Activated T-cell treated with anti-CD3 and anti-CD28 coated beads, Interleukin-2, amount 50 U/mL, for 24 hours (primary cell): ENCODE data around the gene ZSWIM6.

Source experiments
- DNase-seq: peaks from one replicate; pipeline ENCODE4 v3.0.0-alpha.2; 2020
- H3K27ac Mint-ChIP-seq: 2 replicates; pipeline ENCODE4 v1.8.0; 2020; ENCODE audit warnings: mild to moderate bottlenecking, mixed read lengths
- H3K27me3 Mint-ChIP-seq: 2 replicates; pipeline ENCODE4 v1.8.0; 2020; ENCODE audit warnings: mixed read lengths
- H3K36me3 Mint-ChIP-seq: 2 replicates; pipeline ENCODE4 v1.8.0; 2020; ENCODE audit warnings: low read depth, mixed read lengths
- H3K4me1 Mint-ChIP-seq: 2 replicates; pipeline ENCODE4 v1.8.0; 2020; ENCODE audit warnings: low read depth, mixed read lengths
- H3K4me3 Mint-ChIP-seq: 2 replicates; pipeline ENCODE4 v1.8.0; 2020; ENCODE audit warnings: mild to moderate bottlenecking, moderate library complexity, mixed read lengths
- H3K9me3 Mint-ChIP-seq: 2 replicates; pipeline ENCODE4 v1.8.0; 2020; ENCODE audit warnings: mixed read lengths

Gene ZSWIM6

DNA sequence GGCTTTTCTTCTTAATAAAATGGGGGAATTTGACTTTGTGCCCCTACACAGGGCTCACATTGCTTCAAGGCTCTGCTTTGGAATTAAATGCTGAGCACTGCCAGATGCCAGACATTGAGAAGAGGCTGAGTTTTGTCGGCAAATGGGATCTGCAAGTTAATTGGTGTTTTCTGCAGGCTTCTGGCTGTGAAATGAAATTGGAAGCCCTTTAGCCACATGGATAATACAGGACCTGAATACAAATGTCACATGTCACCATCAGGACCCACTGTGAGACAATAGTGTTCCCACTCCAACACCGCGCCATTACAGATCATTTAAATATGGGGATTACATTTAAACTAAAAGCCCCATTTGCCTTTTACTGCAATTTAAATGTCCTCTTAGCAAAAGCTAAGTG, 164.4 kb downstream of the ZSWIM6 start:
- peaks cover 56% of the 10 kb centered on the region for H3K36me3 Mint-ChIP-seq
- H3K27ac Mint-ChIP-seq: no peak overlapping the region

DNA sequence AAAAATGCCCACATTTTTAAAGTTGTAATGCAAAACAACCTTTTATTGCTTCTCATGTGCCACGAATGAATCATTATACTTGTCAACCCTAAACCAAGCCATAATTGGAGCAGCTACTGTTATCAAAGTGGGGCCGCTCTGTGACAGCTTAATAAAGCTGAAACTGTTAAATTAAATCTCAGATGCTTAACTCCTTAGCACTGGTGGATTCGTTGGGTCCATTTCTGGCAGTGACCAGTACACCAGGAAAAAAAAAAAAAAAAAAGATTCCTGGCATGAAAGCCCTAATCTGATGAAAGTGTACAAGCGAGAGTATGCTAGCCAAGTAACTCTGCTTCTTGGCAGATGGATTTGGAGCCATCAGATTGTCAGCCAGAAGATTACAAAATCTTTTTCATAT, 164.8 kb downstream of the ZSWIM6 start:
- Mint-ChIP-seq H3K4me3 (no peak overlapping the region), H3K27ac (no peak overlapping the region), H3K36me3 (peaks cover 57% of the 10 kb centered on the region), H3K27me3 (no peaks in the 10 kb centered on the region), H3K4me1 (peaks cover 2% of the 10 kb centered on the region), H3K9me3 (no peaks in the 10 kb centered on the region)
- no peak for DNase-seq

More for the DNA sequence above, 164.4 kb downstream of the ZSWIM6 start:
- no peak overlapping the region for H3K4me3 Mint-ChIP-seq
- DNase-seq: no peak
- peaks cover 2% of the 10 kb centered on the region for H3K4me1 Mint-ChIP-seq
- H3K9me3 Mint-ChIP-seq: no peaks in the 10 kb centered on the region
- H3K27me3 Mint-ChIP-seq: no peaks in the 10 kb centered on the region

- Mint-ChIP-seq H3K9me3 (no peaks in the 10 kb centered on the region), H3K27ac (no peak overlapping the region), H3K27me3 (no peaks in the 10 kb centered on the region), H3K4me3 (no peak overlapping the region), H3K4me1 (peaks cover 2% of the 10 kb centered on the region), H3K36me3 (peaks cover 57% of the 10 kb centered on the region)
- no peak for DNase-seq
Observed at GRCh38 chr5:61498121-61498520, 166.1 kb downstream of the ZSWIM6 start.

GRCh38 chr5:61501971-61502370, 169.9 kb downstream of the ZSWIM6 start:
- Mint-ChIP-seq H3K4me1 (peaks cover 2% of the 10 kb centered on the region), H3K36me3 (peaks cover 26% of the 10 kb centered on the region), H3K27ac (no peak overlapping the region)

DNA sequence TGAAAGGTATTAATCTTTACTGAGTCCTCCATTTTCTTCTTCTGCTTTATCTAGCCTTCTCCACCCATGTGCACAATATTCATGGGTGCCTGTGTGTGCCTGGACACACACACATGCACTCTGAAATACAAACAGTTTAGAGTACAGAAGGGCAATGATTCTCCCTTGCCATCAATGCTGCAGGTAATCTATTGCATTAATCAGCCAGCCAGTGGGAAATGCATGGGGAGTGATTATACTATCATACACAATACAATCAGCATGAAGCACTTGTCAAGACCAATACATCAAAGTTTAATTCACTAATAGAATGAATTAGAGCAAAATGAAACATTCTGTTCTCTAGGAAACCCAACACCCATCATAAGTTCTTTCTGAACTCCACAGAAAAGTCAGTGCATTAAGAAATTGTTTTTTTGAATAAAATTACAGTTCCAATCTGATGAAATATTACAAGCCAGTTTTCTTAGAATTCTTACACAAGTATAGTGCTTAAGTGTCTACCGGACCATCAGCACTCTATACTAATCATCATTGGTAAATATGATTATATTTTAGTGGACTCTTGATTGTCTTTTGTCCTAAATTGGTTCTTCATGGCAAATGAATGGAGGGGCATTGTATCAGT, 172.2 kb downstream of the ZSWIM6 start:
- Mint-ChIP-seq H3K4me1 (no peaks in the 10 kb centered on the region), H3K36me3 (peaks cover 33% of the 10 kb centered on the region), H3K27me3 (no peaks in the 10 kb centered on the region), H3K9me3 (no peaks in the 10 kb centered on the region), H3K27ac (no peak overlapping the region), H3K4me3 (no peak overlapping the region)
- no peak for DNase-seq

More at GRCh38 chr5:61501971-61502370, 169.9 kb downstream of the ZSWIM6 start:
- Mint-ChIP-seq H3K27me3 (no peaks in the 10 kb centered on the region), H3K4me3 (no peak overlapping the region), H3K9me3 (no peaks in the 10 kb centered on the region)
- no peak for DNase-seq

GRCh38 chr5:61505281-61505680, 173.2 kb downstream of the ZSWIM6 start:
- DNase-seq: no peak
- H3K27me3 Mint-ChIP-seq: no peaks in the 10 kb centered on the region
- peaks cover 37% of the 10 kb centered on the region for H3K36me3 Mint-ChIP-seq
- peaks cover 3% of the 10 kb centered on the region for H3K9me3 Mint-ChIP-seq
- no peak overlapping the region for H3K27ac Mint-ChIP-seq
- no peaks in the 10 kb centered on the region for H3K4me1 Mint-ChIP-seq
- H3K4me3 Mint-ChIP-seq: no peak overlapping the region

GRCh38 chr5:61507232-61507631, 175.2 kb downstream of the ZSWIM6 start:
- Mint-ChIP-seq H3K4me3 (no peak overlapping the region), H3K27ac (no peak overlapping the region), H3K36me3 (peaks cover 44% of the 10 kb centered on the region), H3K27me3 (no peaks in the 10 kb centered on the region), H3K4me1 (no peaks in the 10 kb centered on the region), H3K9me3 (peaks cover 12% of the 10 kb centered on the region)
- DNase-seq: no peak

GRCh38 chr5:61516946-61517345, 184.9 kb downstream of the ZSWIM6 start:
- DNase-seq: no peak
- H3K27ac Mint-ChIP-seq: no peak overlapping the region
- H3K4me1 Mint-ChIP-seq: no peaks in the 10 kb centered on the region
- peaks cover 33% of the 10 kb centered on the region for H3K36me3 Mint-ChIP-seq
- no peaks in the 10 kb centered on the region for H3K27me3 Mint-ChIP-seq
- no peak overlapping the region for H3K4me3 Mint-ChIP-seq
- H3K9me3 Mint-ChIP-seq: peaks cover 29% of the 10 kb centered on the region

DNA sequence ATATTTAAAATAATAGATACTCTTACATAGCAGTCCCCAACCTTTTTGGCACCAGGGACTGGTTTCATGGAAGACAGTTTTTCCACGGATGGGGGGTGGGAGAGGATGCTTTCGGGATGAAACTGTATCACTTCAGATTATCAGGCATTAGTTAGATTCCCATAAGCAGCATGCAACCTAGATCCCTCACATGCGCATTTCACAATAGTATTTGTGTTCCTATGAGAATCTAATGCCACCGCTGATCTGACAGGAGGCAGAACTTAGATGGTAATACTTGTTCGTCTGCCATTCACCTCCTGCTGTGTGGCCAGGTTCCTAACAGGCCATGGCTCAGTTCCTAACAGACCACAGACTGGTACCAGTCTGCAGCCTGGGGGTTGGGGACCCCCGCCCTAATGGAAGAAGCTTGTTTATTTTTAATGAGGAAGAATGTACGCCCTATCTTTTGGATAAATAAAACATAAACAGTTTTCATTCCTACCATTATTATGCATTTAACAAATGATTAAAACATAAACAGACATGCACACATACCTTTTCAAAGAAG, 187.7 kb downstream of the ZSWIM6 start:
- Mint-ChIP-seq H3K27me3 (no peaks in the 10 kb centered on the region), H3K27ac (no peak overlapping the region), H3K4me1 (no peaks in the 10 kb centered on the region), H3K4me3 (no peak overlapping the region), H3K9me3 (peaks cover 18% of the 10 kb centered on the region), H3K36me3 (peaks cover 40% of the 10 kb centered on the region)
- no peak for DNase-seq

- Mint-ChIP-seq H3K27me3 (no peaks in the 10 kb centered on the region), H3K4me3 (no peak overlapping the region), H3K9me3 (no peaks in the 10 kb centered on the region), H3K36me3 (peaks cover 48% of the 10 kb centered on the region), H3K4me1 (no peaks in the 10 kb centered on the region), H3K27ac (no peak overlapping the region)
- no peak for DNase-seq
Observed at GRCh38 chr5:61523073-61523472, 191.0 kb downstream of the ZSWIM6 start.

- DNase-seq: no peak
- Mint-ChIP-seq H3K27me3 (no peaks in the 10 kb centered on the region), H3K9me3 (no peaks in the 10 kb centered on the region), H3K36me3 (peaks cover 55% of the 10 kb centered on the region), H3K27ac (no peak overlapping the region), H3K4me3 (no peak overlapping the region), H3K4me1 (no peaks in the 10 kb centered on the region)
Observed at GRCh38 chr5:61523997-61524396, 191.9 kb downstream of the ZSWIM6 start.

GRCh38 chr5:61525512-61526206, 193.6 kb downstream of the ZSWIM6 start:
- no peak for DNase-seq
- Mint-ChIP-seq H3K27me3 (no peaks in the 10 kb centered on the region), H3K36me3 (peaks cover 70% of the 10 kb centered on the region), H3K27ac (no peak overlapping the region), H3K9me3 (no peaks in the 10 kb centered on the region), H3K4me1 (no peaks in the 10 kb centered on the region), H3K4me3 (no peak overlapping the region)

- DNase-seq: no peak
- H3K4me1 Mint-ChIP-seq: no peaks in the 10 kb centered on the region
- no peak overlapping the region for H3K4me3 Mint-ChIP-seq
- peaks cover 74% of the 10 kb centered on the region for H3K36me3 Mint-ChIP-seq
- H3K9me3 Mint-ChIP-seq: no peaks in the 10 kb centered on the region
- no peak overlapping the region for H3K27ac Mint-ChIP-seq
- H3K27me3 Mint-ChIP-seq: no peaks in the 10 kb centered on the region
Observed at GRCh38 chr5:61526207-61526519, 194.1 kb downstream of the ZSWIM6 start.

- Mint-ChIP-seq H3K9me3 (peaks cover 12% of the 10 kb centered on the region), H3K27ac (no peak overlapping the region), H3K36me3 (peaks cover 77% of the 10 kb centered on the region), H3K4me3 (no peak overlapping the region), H3K4me1 (peaks cover 25% of the 10 kb centered on the region), H3K27me3 (no peaks in the 10 kb centered on the region)
- DNase-seq: no peak
Observed at GRCh38 chr5:61532983-61533382, 200.9 kb downstream of the ZSWIM6 start.

DNA sequence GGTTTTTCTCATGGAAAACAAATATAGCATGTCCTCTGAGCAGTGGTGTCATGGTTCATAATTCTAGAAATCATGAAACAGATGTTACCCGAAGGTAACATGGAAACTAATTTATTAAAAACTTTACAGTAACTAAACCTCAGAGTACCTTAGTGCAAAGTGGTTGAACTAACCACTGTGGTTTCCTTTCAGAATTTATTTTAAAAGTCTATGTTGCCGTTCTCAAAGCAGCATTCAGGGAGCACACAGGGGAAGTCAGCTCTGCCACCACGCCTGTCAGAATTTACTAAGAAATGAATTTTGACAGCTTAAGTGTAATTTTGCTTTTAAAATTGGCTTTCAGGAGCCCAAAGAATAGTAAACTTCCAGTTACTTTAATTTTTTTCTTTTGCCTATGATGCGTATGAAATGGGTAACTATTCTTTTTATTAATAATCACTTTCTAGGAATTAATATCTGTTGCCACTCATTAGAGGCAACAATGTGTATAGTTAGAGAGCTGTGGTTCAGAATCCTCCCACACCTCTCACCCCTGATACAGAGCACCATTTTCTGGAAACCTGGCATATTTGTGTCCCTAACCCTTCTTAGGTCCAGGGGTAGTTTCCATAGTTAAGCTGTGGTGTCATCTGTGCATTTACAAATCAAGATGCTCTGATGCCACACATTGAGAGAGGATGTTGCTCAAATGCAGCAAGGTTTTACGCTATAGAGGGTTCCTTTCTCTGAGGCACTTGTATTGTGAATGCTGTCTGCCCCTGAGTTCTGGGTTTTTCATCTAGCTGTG, 202.6 kb downstream of the ZSWIM6 start:
- H3K4me1 Mint-ChIP-seq: peaks cover 36% of the 10 kb centered on the region
- peak overlapping the region; percentile 66 for H3K27ac Mint-ChIP-seq
- peaks cover 12% of the 10 kb centered on the region for H3K9me3 Mint-ChIP-seq
- H3K36me3 Mint-ChIP-seq: peaks cover 81% of the 10 kb centered on the region
- no peak overlapping the region for H3K4me3 Mint-ChIP-seq
- DNase-seq: no peak
- H3K27me3 Mint-ChIP-seq: no peaks in the 10 kb centered on the region
